ENCODE results near the gene SLC4A9.

SLC4A9 gene

DNA sequence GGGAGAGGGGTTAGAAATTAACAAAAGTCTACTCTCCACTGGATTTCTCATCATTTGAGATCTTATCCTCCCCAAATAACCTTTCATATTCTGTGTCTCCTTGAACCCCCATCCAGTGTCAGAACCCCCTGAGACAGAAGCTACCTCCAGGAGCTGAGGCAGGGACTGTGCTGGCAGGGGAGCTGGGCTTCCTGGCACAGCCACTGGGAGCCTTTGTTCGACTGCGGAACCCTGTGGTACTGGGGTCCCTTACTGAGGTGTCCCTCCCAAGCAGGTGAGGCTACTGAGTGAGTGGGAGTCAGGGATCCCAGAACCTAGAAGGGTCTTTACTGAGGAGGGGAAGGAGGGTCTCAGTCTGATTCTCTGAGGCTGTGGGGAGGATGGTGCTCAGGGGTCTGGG lies 1.9 kb downstream of the SLC4A9 start:
- no peak overlapping the region for H3K4me3 ChIP-seq (ENCODE audit: low read depth, low read length)
- no peaks in the 10 kb centered on the region for H3K9me3 ChIP-seq (ENCODE audit: control insufficient read depth, insufficient read depth, low read depth, low read length)
- ChIA-PET CTCF (interaction anchor here (0.5 to 4.7 kb wide), 5 partner anchors 11 to 186 kb away, joined by 3 to 88 read pairs (median 4); partner anchors contain the start of gene HBEGF), POLR2A (no interaction called here)
- no peaks in the 10 kb centered on the region for H3K4me1 ChIP-seq (ENCODE audit: control insufficient read depth, insufficient read depth, low read length)
- no peak overlapping the region for H3K27ac ChIP-seq (ENCODE audit: extremely low read depth, low read depth, low read length)
- no peak for TF ChIP-seq ZNF426 (tag by site-specific recombination; IDR thresholded peaks at IDR 0.05)
- TF ChIP-seq TCF7L2 (IDR thresholded peaks at IDR 0.05; ENCODE audit: borderline replicate concordance, low read depth, low read length): no peak
- TF ChIP-seq GFI1B (tag by site-specific recombination; IDR thresholded peaks at IDR 0.05): no peak
- no peak for TF ChIP-seq YY1 (tag by site-specific recombination; IDR thresholded peaks at IDR 0.05)
- TF ChIP-seq, protein P1, sequence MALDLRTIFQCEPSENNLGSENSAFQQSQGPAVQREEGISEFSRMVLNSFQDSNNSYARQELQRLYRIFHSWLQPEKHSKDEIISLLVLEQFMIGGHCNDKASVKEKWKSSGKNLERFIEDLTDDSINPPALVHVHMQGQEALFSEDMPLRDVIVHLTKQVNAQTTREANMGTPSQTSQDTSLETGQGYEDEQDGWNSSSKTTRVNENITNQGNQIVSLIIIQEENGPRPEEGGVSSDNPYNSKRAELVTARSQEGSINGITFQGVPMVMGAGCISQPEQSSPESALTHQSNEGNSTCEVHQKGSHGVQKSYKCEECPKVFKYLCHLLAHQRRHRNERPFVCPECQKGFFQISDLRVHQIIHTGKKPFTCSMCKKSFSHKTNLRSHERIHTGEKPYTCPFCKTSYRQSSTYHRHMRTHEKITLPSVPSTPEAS (tag by site-specific recombination; IDR thresholded peaks at IDR 0.05): no peak
- TF ChIP-seq ZBTB20 (tag by site-specific recombination; IDR thresholded peaks at IDR 0.05): no peak
- TF ChIP-seq ZNF416 (tag by site-specific recombination; IDR thresholded peaks at IDR 0.05): no peak
- no peak for TF ChIP-seq ZNF660 (tag by site-specific recombination; IDR thresholded peaks at IDR 0.05)
- TF ChIP-seq ZNF571 (tag by site-specific recombination; IDR thresholded peaks at IDR 0.05): no peak
- TF ChIP-seq ZBTB1 (tag by site-specific recombination; IDR thresholded peaks at IDR 0.05): no peak
- TF ChIP-seq, protein P2, sequence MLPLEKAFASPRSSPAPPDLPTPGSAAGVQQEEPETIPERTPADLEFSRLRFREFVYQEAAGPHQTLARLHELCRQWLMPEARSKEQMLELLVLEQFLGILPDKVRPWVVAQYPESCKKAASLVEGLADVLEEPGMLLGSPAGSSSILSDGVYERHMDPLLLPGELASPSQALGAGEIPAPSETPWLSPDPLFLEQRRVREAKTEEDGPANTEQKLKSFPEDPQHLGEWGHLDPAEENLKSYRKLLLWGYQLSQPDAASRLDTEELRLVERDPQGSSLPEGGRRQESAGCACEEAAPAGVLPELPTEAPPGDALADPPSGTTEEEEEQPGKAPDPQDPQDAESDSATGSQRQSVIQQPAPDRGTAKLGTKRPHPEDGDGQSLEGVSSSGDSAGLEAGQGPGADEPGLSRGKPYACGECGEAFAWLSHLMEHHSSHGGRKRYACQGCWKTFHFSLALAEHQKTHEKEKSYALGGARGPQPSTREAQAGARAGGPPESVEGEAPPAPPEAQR (tag by site-specific recombination; IDR thresholded peaks at IDR 0.05): no peak
- H3K36me3 ChIP-seq (ENCODE audit: control insufficient read depth in 2 of 2, insufficient read depth in 1 of 2, low read length in 2 of 2): no peaks in the 10 kb centered on the region

DNA sequence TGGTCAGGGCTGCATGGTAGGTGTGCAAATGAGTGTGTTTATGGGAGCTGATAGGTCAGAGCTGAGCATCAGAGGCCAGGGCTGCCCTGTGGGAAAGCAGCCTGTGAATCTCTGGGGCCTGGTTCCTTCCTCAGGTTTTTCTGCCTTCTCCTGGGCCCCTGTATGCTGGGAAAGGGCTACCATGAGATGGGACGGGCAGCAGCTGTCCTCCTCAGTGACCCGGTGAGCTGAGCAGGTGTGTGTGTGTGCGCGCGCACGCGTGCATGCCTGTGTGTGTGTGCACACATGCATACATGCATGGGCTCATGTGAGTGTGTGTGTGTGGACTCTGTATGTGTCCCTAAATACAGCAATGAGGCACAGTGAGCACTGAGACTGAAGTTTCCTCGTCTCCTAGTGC lies 2.3 kb downstream of the SLC4A9 start:
- Histone ChIP-seq H3K4me3 (ENCODE audit: low read depth, low read length) (no peak overlapping the region), H3K9me3 (ENCODE audit: control insufficient read depth, insufficient read depth, low read depth, low read length) (no peaks in the 10 kb centered on the region), H3K4me1 (ENCODE audit: control insufficient read depth, insufficient read depth, low read length) (no peaks in the 10 kb centered on the region), H3K36me3 (ENCODE audit: control insufficient read depth in 2 of 2, insufficient read depth in 1 of 2, low read length in 2 of 2) (no peaks in the 10 kb centered on the region), H3K27ac (ENCODE audit: extremely low read depth, low read depth, low read length) (no peak overlapping the region)
- TF ChIP-seq ZNF138 (tag by site-specific recombination; IDR thresholded peaks at IDR 0.05; ENCODE audit: borderline replicate concordance) (no peak), ZNF837 (tag by site-specific recombination; IDR thresholded peaks at IDR 0.05) (no peak), HOXD13 (CRISPR knock-in tag; IDR thresholded peaks at IDR 0.05; ENCODE audit: borderline replicate concordance) (no peak), KLF1 (tag by site-specific recombination; IDR thresholded peaks at IDR 0.05) (no peak)
- TF ChIP-seq, protein P3, sequence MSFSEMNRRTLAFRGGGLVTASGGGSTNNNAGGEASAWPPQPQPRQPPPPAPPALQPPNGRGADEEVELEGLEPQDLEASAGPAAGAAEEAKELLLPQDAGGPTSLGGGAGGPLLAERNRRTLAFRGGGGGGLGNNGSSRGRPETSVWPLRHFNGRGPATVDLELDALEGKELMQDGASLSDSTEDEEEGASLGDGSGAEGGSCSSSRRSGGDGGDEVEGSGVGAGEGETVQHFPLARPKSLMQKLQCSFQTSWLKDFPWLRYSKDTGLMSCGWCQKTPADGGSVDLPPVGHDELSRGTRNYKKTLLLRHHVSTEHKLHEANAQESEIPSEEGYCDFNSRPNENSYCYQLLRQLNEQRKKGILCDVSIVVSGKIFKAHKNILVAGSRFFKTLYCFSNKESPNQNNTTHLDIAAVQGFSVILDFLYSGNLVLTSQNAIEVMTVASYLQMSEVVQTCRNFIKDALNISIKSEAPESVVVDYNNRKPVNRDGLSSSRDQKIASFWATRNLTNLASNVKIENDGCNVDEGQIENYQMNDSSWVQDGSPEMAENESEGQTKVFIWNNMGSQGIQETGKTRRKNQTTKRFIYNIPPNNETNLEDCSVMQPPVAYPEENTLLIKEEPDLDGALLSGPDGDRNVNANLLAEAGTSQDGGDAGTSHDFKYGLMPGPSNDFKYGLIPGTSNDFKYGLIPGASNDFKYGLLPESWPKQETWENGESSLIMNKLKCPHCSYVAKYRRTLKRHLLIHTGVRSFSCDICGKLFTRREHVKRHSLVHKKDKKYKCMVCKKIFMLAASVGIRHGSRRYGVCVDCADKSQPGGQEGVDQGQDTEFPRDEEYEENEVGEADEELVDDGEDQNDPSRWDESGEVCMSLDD (tag by site-specific recombination; IDR thresholded peaks at IDR 0.05): no peak
- CTCF ChIA-PET: interaction anchor here (0.7 to 4.7 kb wide), 4 partner anchors 11 to 126 kb away, joined by 4 to 88 read pairs (median 16); partner anchors contain the start of gene HBEGF
- POLR2A ChIA-PET: no interaction called here
